ENCODE results near the gene VILL.

Gene VILL

GRCh38 chr3:38003371-38003816 lies 12.8 kb downstream of the VILL start:
- peaks cover 22 to 24% of the 10 kb centered on the region in 2 experiments for H3K4me1 ChIP-seq (ENCODE audit: control insufficient read depth in 1 of 2, insufficient read depth in 1 of 2, low read depth in 1 of 2, low read length in 1 of 2)
- H3K4me3 ChIP-seq (ENCODE audit: low read depth in 1 of 2, low read length in 1 of 2) = no peak overlapping the region
- peak overlapping the region; percentile 52 for H3K27ac ChIP-seq
- H3K27me3 ChIP-seq = no peaks in the 10 kb centered on the region
- peaks cover 31% of the 10 kb centered on the region for H3K36me3 ChIP-seq
- TF ChIP-seq CTCF (IDR thresholded peaks at IDR 0.05) = peak; percentile 84
- H3K9me3 ChIP-seq = no peaks in the 10 kb centered on the region

- Histone ChIP-seq H3K4me1 (ENCODE audit: control insufficient read depth in 1 of 2, insufficient read depth in 1 of 2, low read depth in 1 of 2, low read length in 1 of 2) (peaks cover 18 to 20% of the 10 kb centered on the region in 2 experiments), H3K4me3 (ENCODE audit: low read depth in 1 of 2, low read length in 1 of 2) (no peak overlapping the region), H3K27ac (peak overlapping the region; percentile 52), H3K9me3 (no peaks in the 10 kb centered on the region), H3K36me3 (peaks cover 36% of the 10 kb centered on the region), H3K27me3 (no peaks in the 10 kb centered on the region)
- TF ChIP-seq CTCF (IDR thresholded peaks at IDR 0.05) = no peak
These were observed 13.3 kb downstream of the VILL start for GRCh38 chr3:38003817-38004414.

GRCh38 chr3:38004415-38005075 lies 14.0 kb downstream of the VILL start:
- TF ChIP-seq CTCF (IDR thresholded peaks at IDR 0.05) = peak; percentile 50
- Histone ChIP-seq H3K27ac (peak overlapping the region; percentile 52), H3K9me3 (no peaks in the 10 kb centered on the region), H3K4me3 (ENCODE audit: low read depth in 1 of 2, low read length in 1 of 2) (no peak overlapping the region), H3K27me3 (no peaks in the 10 kb centered on the region), H3K4me1 (ENCODE audit: control insufficient read depth in 1 of 2, insufficient read depth in 1 of 2, low read depth in 1 of 2, low read length in 1 of 2) (peaks cover 13 to 14% of the 10 kb centered on the region in 2 experiments), H3K36me3 (peaks cover 42% of the 10 kb centered on the region)

GRCh38 chr3:38005076-38006020 lies 14.8 kb downstream of the VILL start:
- H3K9me3 ChIP-seq = no peaks in the 10 kb centered on the region
- H3K4me3 ChIP-seq (ENCODE audit: low read depth in 1 of 2, low read length in 1 of 2) = no peak overlapping the region
- no peak overlapping the region for H3K27ac ChIP-seq
- H3K4me1 ChIP-seq (ENCODE audit: control insufficient read depth in 1 of 2, insufficient read depth in 1 of 2, low read depth in 1 of 2, low read length in 1 of 2) = peaks cover 12 to 14% of the 10 kb centered on the region in 2 experiments
- peaks cover 50% of the 10 kb centered on the region for H3K36me3 ChIP-seq
- H3K27me3 ChIP-seq = no peaks in the 10 kb centered on the region
- TF ChIP-seq CTCF (IDR thresholded peaks at IDR 0.05) = no peak

- no peak overlapping the region for H3K4me3 ChIP-seq (ENCODE audit: low read depth in 1 of 2, low read length in 1 of 2)
- no peaks in the 10 kb centered on the region for H3K27me3 ChIP-seq
- peaks cover 12 to 14% of the 10 kb centered on the region in 2 experiments for H3K4me1 ChIP-seq (ENCODE audit: control insufficient read depth in 1 of 2, insufficient read depth in 1 of 2, low read depth in 1 of 2, low read length in 1 of 2)
- H3K9me3 ChIP-seq = no peaks in the 10 kb centered on the region
- no peak overlapping the region for H3K27ac ChIP-seq
- TF ChIP-seq CTCF (IDR thresholded peaks at IDR 0.05) = no peak
- peaks cover 57% of the 10 kb centered on the region for H3K36me3 ChIP-seq
These were observed 15.4 kb downstream of the VILL start for GRCh38 chr3:38006031-38006430.

Measured in neutrophil (primary cell).